ENCODE measurements around the gene SGCD.

The SGCD gene

GRCh38 chr5:156589104-156589945, 262.4 kb downstream of the SGCD start:
- no peak overlapping the region for H3K27ac ChIP-seq (ENCODE audit: extremely low read depth, low read depth, low read length)
- TF ChIP-seq REPIN1 (tag by site-specific recombination; IDR thresholded peaks at IDR 0.05; ENCODE audit: low read depth): no peak
- TF ChIP-seq ZNF223 (tag by site-specific recombination; IDR thresholded peaks at IDR 0.05): no peak
- no peak for TF ChIP-seq TCF7L2 (IDR thresholded peaks at IDR 0.05; ENCODE audit: borderline replicate concordance, low read depth, low read length)
- TF ChIP-seq ZNF843 (tag by site-specific recombination; IDR thresholded peaks at IDR 0.05): no peak
- TF ChIP-seq ZNF121 (tag by site-specific recombination; IDR thresholded peaks at IDR 0.05): no peak
- no peak for TF ChIP-seq GFI1B (tag by site-specific recombination; IDR thresholded peaks at IDR 0.05)
- TF ChIP-seq ZNF398 (tag by site-specific recombination; IDR thresholded peaks at IDR 0.05): no peak
- no peak for TF ChIP-seq ZNF175 (tag by site-specific recombination; IDR thresholded peaks at IDR 0.05)
- no peak for TF ChIP-seq ZBTB8A (tag by site-specific recombination; IDR thresholded peaks at IDR 0.05)
- no peak for TF ChIP-seq ZNF548 (tag by site-specific recombination; IDR thresholded peaks at IDR 0.05)
- no peak for TF ChIP-seq ZNF530 (tag by site-specific recombination; IDR thresholded peaks at IDR 0.05; ENCODE audit: low read depth)
- no peak for TF ChIP-seq ZNF510 (tag by site-specific recombination; IDR thresholded peaks at IDR 0.05; ENCODE audit: insufficient replicate concordance)
- TF ChIP-seq ZNF768 (tag by site-specific recombination; IDR thresholded peaks at IDR 0.05): no peak
- no peak for TF ChIP-seq ZBTB49 (tag by site-specific recombination; IDR thresholded peaks at IDR 0.05; ENCODE audit: low read depth)
- TF ChIP-seq ZNF16 (tag by site-specific recombination; IDR thresholded peaks at IDR 0.05; ENCODE audit: low read depth): no peak
- no peak for TF ChIP-seq ZNF202 (tag by site-specific recombination; IDR thresholded peaks at IDR 0.05; ENCODE audit: borderline replicate concordance)
- no peak for TF ChIP-seq SP3 (tag by site-specific recombination; IDR thresholded peaks at IDR 0.05)
- TF ChIP-seq PRDM2 (tag by site-specific recombination; IDR thresholded peaks at IDR 0.05; ENCODE audit: borderline replicate concordance): no peak
- TF ChIP-seq PATZ1 (tag by site-specific recombination; IDR thresholded peaks at IDR 0.05): no peak
- H3K4me1 ChIP-seq (ENCODE audit: control insufficient read depth, insufficient read depth, low read length): no peaks in the 10 kb centered on the region
- no peaks in the 10 kb centered on the region for H3K36me3 ChIP-seq (ENCODE audit: control insufficient read depth in 2 of 2, insufficient read depth in 1 of 2, low read length in 2 of 2)
- no peak overlapping the region for H3K4me3 ChIP-seq (ENCODE audit: low read depth, low read length)
- POLR2A ChIA-PET: no interaction called here
- no peaks in the 10 kb centered on the region for H3K9me3 ChIP-seq (ENCODE audit: control insufficient read depth, insufficient read depth, low read depth, low read length)
- CTCF ChIA-PET: no interaction called here

Measured in HEK293 (cell line).